MM.1S (cell line): Measurements from ENCODE around the gene GNMT.

ENCODE experiments used
- CTCF ChIP-seq: fragments of 300-600 bp; sonication (generic); IDR thresholded peaks from 2 replicates; pipeline ENCODE4 v1.5.1; 2016; ENCODE audit warnings: antibody characterized with exemption, low read length, mixed read lengths
- EZH2phosphoT487 ChIP-seq: fragments of 300-600 bp; sonication (generic); IDR thresholded peaks from 2 replicates; pipeline ENCODE4 v1.6.1; 2018; ENCODE audit warnings: antibody characterized with exemption, low read length

GRCh38 chr6:42947950-42948349 lies 12.6 kb upstream of the GNMT start:
- no peak for TF ChIP-seq CTCF
- TF ChIP-seq EZH2phosphoT487 = no peak
